Hematopoietic multipotent progenitor cell treated with erythropoietin and hydrocortisone succinate and interleukin-3 and kit ligand, for 8 days (in vitro differentiated cells): Measurements from ENCODE around the gene SUSD6.
"Not testable (repeated sequence)": the region's sequence is repeated elsewhere in the genome, so short reads cannot be mapped to it uniquely, and the experiment has no call there.

ENCODE experiments used
- DNase-seq: peaks from one replicate; pipeline ENCODE4 v3.0.0-alpha.2; 2015

SUSD6 gene

GRCh38 chr14:69718614-69719013 is 107.2 kb downstream of the SUSD6 start:
- not testable (repeated sequence) for DNase-seq

GRCh38 chr14:69719501-69719951 is 108.1 kb downstream of the SUSD6 start:
- no peak for DNase-seq

GRCh38 chr14:69720912-69721311 is 109.5 kb downstream of the SUSD6 start:
- no peak for DNase-seq

GRCh38 chr14:69726761-69727511 is 115.5 kb downstream of the SUSD6 start:
- DNase-seq: peak; percentile 82

GRCh38 chr14:69727860-69728259 is 116.5 kb downstream of the SUSD6 start:
- DNase-seq: no peak

- not testable (repeated sequence) for DNase-seq
These were observed 120.7 kb downstream of the SUSD6 start for GRCh38 chr14:69731919-69732598.

GRCh38 chr14:69736405-69736804 is 125.0 kb downstream of the SUSD6 start:
- DNase-seq: not testable (repeated sequence)

GRCh38 chr14:69741055-69741454 is 129.7 kb downstream of the SUSD6 start:
- no peak for DNase-seq

GRCh38 chr14:69749956-69750355 is 138.6 kb downstream of the SUSD6 start:
- DNase-seq: no peak

- DNase-seq: no peak
These were observed 139.1 kb downstream of the SUSD6 start for GRCh38 chr14:69750495-69750894.

- DNase-seq: no peak
These were observed 141.4 kb downstream of the SUSD6 start for GRCh38 chr14:69752773-69753172.

GRCh38 chr14:69753860-69754259 is 142.5 kb downstream of the SUSD6 start:
- peak; percentile 45 for DNase-seq

GRCh38 chr14:69754487-69754886 is 143.1 kb downstream of the SUSD6 start:
- peak; percentile 91 for DNase-seq

- no peak for DNase-seq
These were observed 143.9 kb downstream of the SUSD6 start for GRCh38 chr14:69755296-69755695.

- DNase-seq: peak; percentile 26
These were observed 144.4 kb downstream of the SUSD6 start for GRCh38 chr14:69755784-69756183.

- DNase-seq: no peak
These were observed 144.9 kb downstream of the SUSD6 start for GRCh38 chr14:69756298-69756697.

GRCh38 chr14:69760810-69761209 is 149.4 kb downstream of the SUSD6 start:
- no peak for DNase-seq

- peak; percentile 18 for DNase-seq
These were observed 152.5 kb downstream of the SUSD6 start for GRCh38 chr14:69763761-69764510.
